IMR-90 (cell line): Measurements from ENCODE around the gene DPF3. TPM values are rescaled to one million over a fixed set of nuclear protein-coding genes. Genes with fewer than 3 reads are reported as not detected.

ENCODE experiments used
- ATAC-seq: fragments of 200-7000 bp; cut with Tn5 transposase; 2 replicates; pipeline ENCODE4 v1.9.1; 2020; ENCODE audit warnings: low read depth, mild to moderate bottlenecking, moderate library complexity
- BruUV-seq: library from RNA; stranded (reverse); fragments of 400-500 nt; replicated peaks from 2 replicates; lab custom pipeline; 2021; lab: Mats Ljungman, UMichigan
- CTCF ChIA-PET: fragments of 300-600 bp; formaldehyde crosslinking; extraction: SDS; loops from one replicate; lab custom pipeline; 2021; ENCODE audit warnings: antibody characterized with exemption; lab: Yijun Ruan, JAX
- POLR2A ChIA-PET: fragments of 300-600 bp; sonication (Branson Sonifier 250); formaldehyde crosslinking; loops from one replicate; lab custom pipeline; 2022; ENCODE audit warnings: antibody characterized with exemption; ENCODE audit not compliant: unreplicated experiment; lab: Charles Lee
- DNase-seq: peaks from one replicate; pipeline ENCODE4 v3.0.0; 2013
- H2AFZ ChIP-seq: replicated peaks from 2 replicates; pipeline ENCODE3; 2013; ENCODE audit warnings: low read length, mild to moderate bottlenecking; ENCODE audit not compliant: poor library complexity
- H2AK5ac ChIP-seq: 2 replicates; pipeline ENCODE4 v1.6.1; 2013; ENCODE audit warnings: low read depth, low read length, inconsistent platforms
- H2AK9ac ChIP-seq: replicated peaks from 2 replicates; pipeline ENCODE3; 2013; ENCODE audit warnings: mild to moderate bottlenecking, low read depth, low read length, moderate library complexity; ENCODE audit not compliant: poor library complexity
- H2BK120ac ChIP-seq: 2 replicates; pipeline ENCODE4 v1.6.1; 2013; ENCODE audit warnings: low read depth, low read length, inconsistent platforms
- H2BK15ac ChIP-seq: 3 replicates; pipeline ENCODE4 v1.6.1; 2013; ENCODE audit warnings: low read depth, low read length, inconsistent platforms
- H2BK20ac ChIP-seq: 2 replicates; pipeline ENCODE4 v1.6.1; 2013; ENCODE audit warnings: low read depth, mild to moderate bottlenecking, inconsistent platforms, low read length, moderate library complexity
- H2BK5ac ChIP-seq: 2 replicates; pipeline ENCODE4 v1.6.1; 2013; ENCODE audit warnings: mild to moderate bottlenecking, low read depth, low read length, inconsistent platforms; ENCODE audit not compliant: poor library complexity, severe bottlenecking
- H3K14ac ChIP-seq: replicated peaks from 2 replicates; pipeline ENCODE4 v1.6.1; 2013; ENCODE audit warnings: low read depth, low read length, inconsistent platforms
- H3K18ac ChIP-seq: 2 replicates; pipeline ENCODE4 v1.6.1; 2013; ENCODE audit warnings: low read depth, low read length, control low read depth
- H3K23ac ChIP-seq: 2 replicates; pipeline ENCODE4 v1.6.1; 2013; ENCODE audit warnings: low read depth, low read length, inconsistent platforms
- H3K27ac ChIP-seq: 2 replicates; pipeline ENCODE4 v1.5.1; 2013; ENCODE audit warnings: mild to moderate bottlenecking, control low read depth, low read length; ENCODE audit not compliant: insufficient read depth
- H3K27me3 ChIP-seq: 2 replicates; pipeline ENCODE4 v1.6.1; 2013; ENCODE audit warnings: low read length; ENCODE audit not compliant: control insufficient read depth, insufficient read depth
- H3K36me3 ChIP-seq: 2 replicates; pipeline ENCODE4 v1.6.1; 2013; ENCODE audit warnings: low read length, mixed read lengths; ENCODE audit not compliant: control insufficient read depth, insufficient read depth
- H3K4ac ChIP-seq: 2 replicates; pipeline ENCODE4 v1.6.1; 2013; ENCODE audit warnings: low read depth, low read length, inconsistent platforms
- H3K4me1 ChIP-seq: 2 replicates; pipeline ENCODE4 v1.6.1; 2013; ENCODE audit warnings: low read length, mixed read lengths; ENCODE audit not compliant: control insufficient read depth, insufficient read depth
- H3K4me2 ChIP-seq: 2 replicates; pipeline ENCODE4 v1.6.1; 2013; ENCODE audit warnings: low read depth, mild to moderate bottlenecking, control low read depth, low read length, moderate library complexity
- H3K4me3 ChIP-seq: 2 replicates; pipeline ENCODE4 v1.5.1; 2013; ENCODE audit warnings: low read depth, mild to moderate bottlenecking, control low read depth, low read length, moderate library complexity; ENCODE audit not compliant: insufficient read depth
- H3K56ac ChIP-seq: 2 replicates; pipeline ENCODE4 v1.6.1; 2013; ENCODE audit warnings: low read length, inconsistent platforms; ENCODE audit not compliant: insufficient read depth; ENCODE audit errors: extremely low read depth
- H3K79me1 ChIP-seq, 2 experiments: 2 replicates each; pipeline ENCODE4 v1.6.1; 2013; ENCODE audit warnings: low read length in 2 of 2, inconsistent platforms in 1 of 2, low read depth in 1 of 2
- H3K9ac ChIP-seq: 2 replicates; pipeline ENCODE4 v1.6.1; 2013; ENCODE audit warnings: low read depth, low read length, control low read depth
- H3K9me1 ChIP-seq: 2 replicates; pipeline ENCODE4 v1.6.1; 2013; ENCODE audit warnings: low read length, inconsistent platforms; ENCODE audit not compliant: insufficient read depth
- H3K9me3 ChIP-seq: 2 replicates; pipeline ENCODE4 v1.6.1; 2013; ENCODE audit warnings: low read length; ENCODE audit not compliant: control insufficient read depth, insufficient read depth
- H4K20me1 ChIP-seq: 2 replicates; pipeline ENCODE4 v1.6.1; 2013; ENCODE audit warnings: low read length, inconsistent platforms; ENCODE audit not compliant: insufficient read depth
- H4K5ac ChIP-seq: 2 replicates; pipeline ENCODE4 v1.6.1; 2013; ENCODE audit warnings: mild to moderate bottlenecking, low read depth, low read length, control low read depth
- H4K8ac ChIP-seq, 2 experiments: 2 replicates each; pipeline ENCODE4 v1.6.1; 2013; ENCODE audit warnings: low read depth in 2 of 2, low read length in 2 of 2, control low read depth in 1 of 2, inconsistent platforms in 1 of 2
- H4K91ac ChIP-seq: 2 replicates; pipeline ENCODE4 v1.6.1; 2013; ENCODE audit warnings: low read depth, low read length, inconsistent platforms; ENCODE audit not compliant: insufficient read depth
- FOS ChIP-seq: fragments of 150-350 bp; IDR thresholded peaks from 2 replicates; pipeline ENCODE4 v1.6.1; 2016; ENCODE audit warnings: low read depth, low read length
- SMC3 ChIP-seq: fragments of 150-350 bp; IDR thresholded peaks from 2 replicates; pipeline ENCODE4 v1.6.1; 2016; ENCODE audit warnings: low read depth, mild to moderate bottlenecking, antibody characterized with exemption, low read length, moderate library complexity
- WGBS, 2 experiments: methylation state at CpG; one replicate each; pipeline versions ENCODE4 v1.1.5 to v1.1.7; 2013; ENCODE audit warnings: missing lambda C conversion rate in 2 of 2; ENCODE audit not compliant: insufficient read length in 1 of 2; ENCODE audit errors: extremely low coverage in 2 of 2; 5-methylcytosine and 5-hydroxymethylcytosine counted together
- dilution Hi-C: fragments of 300-500 bp; cut with HindIII; formaldehyde crosslinking; loops from one replicate; pipeline ENCODE4 v1.14.3; 2018; ENCODE audit warnings: low sequenced_read_pairs; ENCODE audit not compliant: unreplicated experiment
- in situ Hi-C: fragments of 300-500 bp; cut with MboI; formaldehyde crosslinking; loops from 3 replicates; pipeline ENCODE4 v1.14.3; 2019; ENCODE audit warnings: low sequenced_read_pairs, inconsistent platforms, mixed read lengths
- intact Hi-C: fragments of 100-400 bp; cut with micrococcal nuclease; formaldehyde crosslinking; loops from 2 replicates; pipeline ENCODE4 v1.10.0; 2022
- polyA plus RNA-seq, 3 experiments: library from polyadenylated mRNA; depleted of rRNA; stranded (reverse); fragments of >200 nt; gene quantifications; 2 replicates each; pipeline ENCODE4 v1.2.3, GENCODE V29; 2012; ENCODE audit warnings: low replicate concordance in 1 of 3
- total RNA-seq: library from RNA; depleted of rRNA; stranded (reverse); fragments of >200 nt; gene quantifications from 2 replicates; pipeline ENCODE4 v1.2.3, GENCODE V29; 2012

DPF3 gene
- total and polyA plus RNA-seq, 2 of the 4 experiments (the other 2 are of a cell fraction) = 30.5 to 32.8 TPM

GRCh38 chr14:72898448-72898847 is 4.5 kb upstream of the DPF3 start:
- Histone ChIP-seq H2AK5ac (no peak overlapping the region), H3K36me3 (no peaks in the 10 kb centered on the region), H4K8ac (no peak overlapping the region), H2BK20ac (no peak overlapping the region), H3K4me1 (peaks cover 6% of the 10 kb centered on the region), H3K4me3 (no peak overlapping the region), H3K18ac (no peak overlapping the region), H3K4ac (no peak overlapping the region), H3K27ac (no peak overlapping the region), H2AFZ (no peak overlapping the region), H2BK15ac (no peak overlapping the region), H3K4me2 (no peak overlapping the region), H3K56ac (no peak overlapping the region), H4K5ac (no peak overlapping the region), H3K79me1 (no peaks in the 10 kb centered on the region; a peak in 1 of 4 replicates), H3K9me1 (no peaks in the 10 kb centered on the region; the same call in 1 of the 2 replicates), H2BK120ac (no peak overlapping the region; the same call in 1 of the 2 replicates), H3K14ac (no peak overlapping the region), H3K9me3 (no peaks in the 10 kb centered on the region), H2AK9ac (no peak overlapping the region), H3K27me3 (no peaks in the 10 kb centered on the region), H4K91ac (no peak overlapping the region), H2BK5ac (no peak overlapping the region), H3K9ac (no peak overlapping the region), H3K23ac (no peak overlapping the region), H4K20me1 (no peaks in the 10 kb centered on the region)
- in situ Hi-C loops = no loop called here
- dilution Hi-C loops = no loop called here
- DNase-seq (no peak), ATAC-seq (no peak)
- WGBS, 2 experiments = no CpG with 5 or more reads among the region's 3 CpGs
- no TSS peak for BruUV-seq
- ChIA-PET POLR2A (no interaction called here), CTCF (interaction anchor here (1.1 kb wide), 1 partner anchor 384 kb away, joined by 4 read pairs; no protein-coding TSS in a partner anchor)
- TF ChIP-seq FOS (no peak), SMC3 (no peak)
- intact Hi-C loops = no loop called here
